IPS-11a (cell line): ENCODE data around the gene SOX21.
"Not testable (repeated sequence)": the region's sequence is repeated elsewhere in the genome, so short reads cannot be mapped to it uniquely, and the experiment has no call there.

Experiments used
- H3K4me3 ChIP-seq: one replicate; pipeline ENCODE4 v1.5.1; 2013; ENCODE audit warnings: low read depth, low read length, control low read depth

SOX21 gene

GRCh38 chr13:94712287-94712811 is at the start of gene SOX21:
Gene SOX21 (minus strand): TSS chr13:94712545. CDS start chr13:94712049, 496 bp downstream.
- H3K4me3 ChIP-seq = peak within 1 kb of the TSS; percentile 73

GRCh38 chr13:94761407-94761806 is 49.1 kb upstream of the SOX21 start:
- no peak overlapping the region for H3K4me3 ChIP-seq

- no peak overlapping the region for H3K4me3 ChIP-seq
Observed at GRCh38 chr13:94759120-94759728, 46.9 kb upstream of the SOX21 start.

GRCh38 chr13:94758436-94758960 is 46.2 kb upstream of the SOX21 start:
- H3K4me3 ChIP-seq = no peak overlapping the region

GRCh38 chr13:94753327-94753726 is 41.0 kb upstream of the SOX21 start:
- H3K4me3 ChIP-seq = no peak overlapping the region

- H3K4me3 ChIP-seq = no peak overlapping the region
Observed at GRCh38 chr13:94749162-94749561, 36.8 kb upstream of the SOX21 start.

- no peak overlapping the region for H3K4me3 ChIP-seq
Observed at GRCh38 chr13:94739235-94739634, 26.9 kb upstream of the SOX21 start.

- no peak overlapping the region for H3K4me3 ChIP-seq
Observed at GRCh38 chr13:94731028-94731427, 18.7 kb upstream of the SOX21 start.

- H3K4me3 ChIP-seq = not testable (repeated sequence)
Observed at GRCh38 chr13:94729941-94730340, 17.6 kb upstream of the SOX21 start.

GRCh38 chr13:94726425-94726824 is 14.1 kb upstream of the SOX21 start:
- no peak overlapping the region for H3K4me3 ChIP-seq

- no peak overlapping the region for H3K4me3 ChIP-seq
Observed at GRCh38 chr13:94722609-94723345, 10.4 kb upstream of the SOX21 start.

GRCh38 chr13:94718697-94719096 is 6.4 kb upstream of the SOX21 start:
- H3K4me3 ChIP-seq = not testable (repeated sequence)

- H3K4me3 ChIP-seq = no peak overlapping the region
Observed at GRCh38 chr13:94717916-94718315, 5.6 kb upstream of the SOX21 start.

GRCh38 chr13:94716016-94716415 is 3.7 kb upstream of the SOX21 start:
- no peak overlapping the region for H3K4me3 ChIP-seq

- peak overlapping the region; percentile 73 for H3K4me3 ChIP-seq
Observed at GRCh38 chr13:94713561-94714182, 1.3 kb upstream of the SOX21 start.

- H3K4me3 ChIP-seq = peak overlapping the region; percentile 73
Observed at GRCh38 chr13:94712812-94713560, 641 bp upstream of the SOX21 start.

GRCh38 chr13:94711561-94712286 is 621 bp downstream of the SOX21 start:
- H3K4me3 ChIP-seq = peak overlapping the region; percentile 73

- peak overlapping the region; percentile 63 for H3K4me3 ChIP-seq
Observed at GRCh38 chr13:94710881-94711560, 1.3 kb downstream of the SOX21 start.

GRCh38 chr13:94710065-94710781 is 2.1 kb downstream of the SOX21 start:
- H3K4me3 ChIP-seq = peak overlapping the region; percentile 63
